HG03135 (cell line): ENCODE data around the gene PCDHB7.
"Not testable (repeated sequence)": the region's sequence is repeated elsewhere in the genome, so short reads cannot be mapped to it uniquely, and the experiment has no call there.

Experiments used
- ATAC-seq: cut with Tn5 transposase; IDR thresholded peaks from one replicate; pipeline ENCODE4 v1.9.1; 2021; ENCODE audit warnings: mild to moderate bottlenecking, moderate library complexity; ENCODE audit not compliant: unreplicated experiment

The PCDHB7 gene

GRCh38 chr5:141172381-141173204, at the start of gene PCDHB7:
Gene PCDHB7 (plus strand): TSS chr5:141172644. CDS start chr5:141172836, 192 bp downstream.
- no peak for ATAC-seq

- not testable (repeated sequence) for ATAC-seq
Observed at GRCh38 chr5:141123396-141124135, 48.9 kb upstream of the PCDHB7 start.

DNA sequence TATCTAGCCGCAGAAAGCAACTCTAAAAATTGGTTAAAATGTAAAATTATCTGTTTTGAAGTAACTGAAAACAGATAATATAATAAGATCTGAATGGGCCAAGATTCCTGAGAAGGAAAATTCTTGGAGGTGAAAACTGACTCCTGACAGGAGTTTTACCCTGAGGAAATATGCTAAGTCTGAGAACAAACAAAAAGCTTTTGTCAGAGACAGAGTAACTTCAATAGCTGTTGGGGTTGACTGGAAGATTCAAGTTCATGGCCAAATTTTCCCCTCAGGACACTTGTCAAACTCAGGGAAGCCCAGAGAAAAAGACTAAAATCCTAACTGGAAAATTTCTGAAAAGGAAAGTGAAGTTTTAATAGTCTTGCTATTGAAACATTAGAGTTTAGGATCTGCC, 45.1 kb upstream of the PCDHB7 start:
- no peak for ATAC-seq

DNA sequence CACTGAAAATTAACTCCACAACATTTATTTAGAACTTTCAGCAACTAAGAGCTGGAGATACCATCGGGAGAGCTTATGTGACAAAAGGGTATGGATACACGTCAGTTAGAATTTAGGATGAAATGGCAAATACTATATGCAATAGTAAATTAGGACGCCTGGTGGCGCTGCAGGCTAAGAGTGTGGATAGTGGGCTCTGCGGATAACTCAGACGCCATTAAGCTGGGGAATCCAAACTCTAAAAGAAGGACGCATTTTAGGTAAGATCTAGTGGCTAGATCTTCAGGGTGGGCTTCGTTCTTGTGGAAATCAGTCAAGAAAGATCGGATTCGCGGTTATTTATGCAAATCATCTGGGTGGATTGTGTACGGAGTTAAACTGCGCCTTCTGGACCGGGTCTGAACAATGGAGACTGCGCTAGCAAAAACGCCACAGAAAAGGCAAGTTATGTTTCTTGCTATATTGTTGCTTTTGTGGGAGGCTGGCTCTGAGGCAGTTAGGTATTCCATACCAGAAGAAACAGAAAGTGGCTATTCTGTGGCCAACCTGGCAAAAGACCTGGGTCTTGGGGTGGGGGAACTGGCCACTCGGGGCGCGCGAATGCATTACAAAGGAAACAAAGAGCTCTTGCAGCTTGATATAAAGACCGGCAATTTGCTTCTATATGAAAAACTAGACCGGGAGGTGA, 37.3 kb upstream of the PCDHB7 start, which contains the start of gene PCDHB5:
Gene PCDHB5, plus strand, starts transcription at position 177 of the 688 bp plus-strand sequence. Its CDS starts 229 bp downstream, at position 406.
- ATAC-seq, result no peak

DNA sequence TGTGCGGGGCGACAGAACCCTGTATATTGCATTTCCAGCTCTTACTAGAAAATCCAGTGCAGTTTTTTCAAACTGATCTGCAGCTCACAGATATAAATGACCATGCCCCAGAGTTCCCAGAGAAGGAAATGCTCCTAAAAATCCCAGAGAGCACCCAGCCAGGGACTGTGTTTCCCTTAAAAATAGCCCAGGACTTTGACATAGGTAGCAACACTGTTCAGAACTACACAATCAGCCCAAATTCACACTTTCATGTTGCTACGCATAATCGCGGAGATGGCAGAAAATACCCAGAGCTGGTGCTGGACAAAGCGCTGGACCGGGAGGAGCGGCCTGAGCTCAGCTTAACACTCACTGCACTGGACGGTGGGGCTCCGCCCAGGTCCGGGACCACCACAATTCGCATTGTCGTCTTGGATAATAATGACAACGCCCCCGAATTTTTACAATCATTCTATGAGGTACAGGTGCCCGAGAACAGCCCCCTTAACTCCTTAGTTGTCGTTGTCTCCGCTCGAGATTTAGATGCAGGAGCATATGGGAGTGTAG, 36.7 kb upstream of the PCDHB7 start:
- ATAC-seq, result no peak

- ATAC-seq, result not testable (repeated sequence)
Observed at GRCh38 chr5:141137346-141137745, 35.1 kb upstream of the PCDHB7 start.

DNA sequence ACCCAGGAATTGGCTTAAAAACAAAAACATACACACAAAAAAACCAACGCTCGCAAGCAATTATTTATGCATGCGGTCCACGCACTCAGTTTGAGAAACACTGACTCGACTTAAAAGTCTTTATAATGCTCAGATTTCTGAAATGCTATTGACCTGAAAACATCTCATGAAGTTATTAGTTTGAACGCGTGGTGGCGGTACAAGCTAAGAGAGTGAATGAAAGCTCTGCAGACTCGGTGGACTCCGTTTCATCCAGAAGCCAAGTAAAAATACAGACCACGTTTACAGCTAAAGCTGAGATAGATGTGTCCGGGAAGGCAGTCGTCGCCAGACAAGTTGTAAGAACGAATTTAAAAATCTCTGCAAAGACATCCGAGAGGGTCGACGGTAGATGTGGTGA, 22.6 kb upstream of the PCDHB7 start, which contains the start of gene PCDHB6:
Gene PCDHB6, plus strand, starts transcription at position 246 of the 400 bp plus-strand sequence. CDS start 201 bp downstream, outside the sequence.
- ATAC-seq, result no peak

DNA sequence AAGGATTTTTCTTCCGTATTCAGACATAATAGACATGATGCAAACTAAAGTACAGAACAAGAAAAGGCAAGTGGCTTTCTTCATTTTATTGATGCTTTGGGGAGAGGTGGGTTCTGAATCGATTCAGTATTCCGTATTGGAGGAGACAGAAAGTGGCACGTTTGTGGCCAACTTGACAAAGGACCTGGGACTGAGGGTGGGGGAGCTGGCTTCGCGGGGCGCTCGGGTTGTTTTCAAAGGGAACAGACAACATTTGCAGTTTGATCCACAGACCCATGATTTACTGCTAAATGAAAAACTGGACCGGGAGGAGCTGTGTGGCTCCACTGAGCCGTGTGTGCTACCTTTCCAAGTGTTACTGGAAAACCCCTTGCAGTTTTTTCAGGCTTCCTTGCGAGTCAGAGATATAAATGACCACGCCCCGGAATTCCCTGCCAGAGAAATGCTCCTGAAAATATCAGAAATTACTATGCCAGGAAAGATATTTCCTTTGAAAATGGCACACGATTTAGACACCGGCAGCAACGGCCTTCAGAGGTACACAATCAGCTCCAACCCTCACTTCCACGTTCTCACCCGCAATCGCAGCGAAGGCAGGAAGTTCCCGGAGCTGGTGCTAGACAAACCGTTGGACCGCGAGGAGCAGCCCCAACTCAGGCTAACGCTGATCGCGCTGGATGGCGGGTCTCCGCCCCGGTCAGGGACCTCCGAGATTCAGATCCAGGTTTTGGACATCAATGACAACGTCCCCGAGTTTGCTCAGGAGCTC, 22.0 kb upstream of the PCDHB7 start:
- ATAC-seq, result no peak

DNA sequence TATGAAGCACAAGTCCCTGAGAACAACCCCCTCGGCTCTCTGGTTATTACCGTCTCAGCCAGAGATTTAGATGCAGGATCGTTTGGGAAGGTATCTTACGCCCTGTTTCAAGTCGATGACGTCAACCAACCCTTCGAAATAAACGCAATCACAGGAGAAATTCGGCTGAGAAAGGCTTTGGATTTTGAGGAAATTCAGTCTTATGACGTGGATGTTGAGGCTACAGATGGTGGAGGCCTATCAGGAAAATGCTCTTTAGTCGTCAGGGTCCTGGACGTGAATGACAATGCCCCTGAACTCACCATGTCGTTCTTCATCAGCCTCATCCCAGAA, 21.5 kb upstream of the PCDHB7 start:
- no peak for ATAC-seq

DNA sequence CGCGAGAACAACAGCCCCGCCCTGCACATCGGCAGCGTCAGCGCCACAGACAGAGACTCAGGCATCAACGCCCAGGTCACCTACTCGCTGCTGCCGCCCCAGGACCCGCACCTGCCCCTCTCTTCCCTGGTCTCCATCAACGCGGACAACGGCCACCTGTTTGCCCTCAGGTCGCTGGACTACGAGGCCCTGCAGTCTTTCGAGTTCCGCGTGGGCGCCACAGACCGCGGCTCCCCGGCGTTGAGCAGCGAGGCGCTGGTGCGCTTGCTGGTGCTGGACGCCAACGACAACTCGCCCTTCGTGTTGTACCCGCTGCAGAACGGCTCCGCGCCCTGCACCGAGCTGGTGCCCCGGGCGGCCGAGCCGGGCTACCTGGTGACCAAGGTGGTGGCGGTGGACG, 20.8 kb upstream of the PCDHB7 start:
- ATAC-seq, result not testable (repeated sequence)

GRCh38 chr5:141152096-141152495, 20.3 kb upstream of the PCDHB7 start:
- ATAC-seq, result not testable (repeated sequence)

DNA sequence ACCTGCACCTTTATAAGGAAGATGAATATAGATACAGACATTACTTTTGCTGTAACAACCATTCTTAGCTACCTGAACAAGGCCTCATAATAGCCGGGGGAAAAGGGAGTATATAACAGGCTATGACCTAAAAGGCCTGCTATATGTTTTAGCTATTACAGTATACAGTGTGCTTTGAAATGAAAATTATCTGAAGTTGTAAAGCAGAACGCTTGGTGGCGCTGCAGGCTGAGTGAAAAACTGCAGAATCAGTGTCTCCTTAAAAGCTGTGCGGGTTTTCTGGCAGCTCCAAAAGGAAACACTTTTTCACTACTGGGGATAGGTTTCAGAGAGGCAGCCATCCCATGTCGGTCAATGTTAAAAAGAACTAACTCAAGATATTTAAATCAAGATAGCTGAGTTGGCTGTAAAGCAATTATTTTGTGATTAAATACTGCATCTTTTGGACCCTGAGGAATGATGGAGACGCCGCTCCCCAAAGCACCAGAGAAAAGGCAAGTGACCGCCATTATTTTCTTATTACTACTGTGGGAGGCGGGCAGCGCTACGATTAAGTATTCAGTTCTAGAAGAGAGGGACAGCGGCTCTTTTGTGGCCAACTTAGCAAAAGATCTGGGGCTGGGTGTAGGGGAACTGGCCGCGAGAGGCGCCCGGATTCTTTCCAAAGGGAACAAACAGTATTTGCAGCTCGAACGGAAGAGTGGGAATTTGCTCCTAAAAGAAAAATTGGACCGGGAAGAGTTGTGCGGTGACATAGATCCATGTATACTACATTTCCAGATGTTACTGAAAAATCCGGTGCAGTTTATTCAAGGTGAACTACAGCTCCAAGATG, 16.7 kb upstream of the PCDHB7 start:
- ATAC-seq, result no peak

GRCh38 chr5:141157356-141157755, 15.1 kb upstream of the PCDHB7 start:
- not testable (repeated sequence) for ATAC-seq

DNA sequence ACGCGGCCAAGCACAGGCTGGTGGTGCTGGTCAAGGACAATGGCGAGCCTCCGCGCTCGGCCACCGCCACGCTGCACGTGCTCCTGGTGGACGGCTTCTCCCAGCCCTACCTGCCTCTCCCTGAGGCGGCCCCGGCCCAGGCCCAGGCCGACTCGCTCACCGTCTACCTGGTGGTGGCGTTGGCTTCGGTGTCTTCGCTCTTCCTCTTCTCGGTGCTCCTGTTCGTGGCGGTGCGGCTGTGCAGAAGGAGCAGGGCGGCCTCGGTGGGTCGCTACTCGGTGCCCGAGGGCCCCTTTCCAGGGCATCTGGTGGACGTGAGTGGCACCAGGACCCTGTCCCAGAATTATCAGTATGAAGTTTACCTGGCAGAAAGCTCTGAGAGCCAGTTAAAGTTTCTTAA, 14.5 kb upstream of the PCDHB7 start:
- not testable (repeated sequence) for ATAC-seq

DNA sequence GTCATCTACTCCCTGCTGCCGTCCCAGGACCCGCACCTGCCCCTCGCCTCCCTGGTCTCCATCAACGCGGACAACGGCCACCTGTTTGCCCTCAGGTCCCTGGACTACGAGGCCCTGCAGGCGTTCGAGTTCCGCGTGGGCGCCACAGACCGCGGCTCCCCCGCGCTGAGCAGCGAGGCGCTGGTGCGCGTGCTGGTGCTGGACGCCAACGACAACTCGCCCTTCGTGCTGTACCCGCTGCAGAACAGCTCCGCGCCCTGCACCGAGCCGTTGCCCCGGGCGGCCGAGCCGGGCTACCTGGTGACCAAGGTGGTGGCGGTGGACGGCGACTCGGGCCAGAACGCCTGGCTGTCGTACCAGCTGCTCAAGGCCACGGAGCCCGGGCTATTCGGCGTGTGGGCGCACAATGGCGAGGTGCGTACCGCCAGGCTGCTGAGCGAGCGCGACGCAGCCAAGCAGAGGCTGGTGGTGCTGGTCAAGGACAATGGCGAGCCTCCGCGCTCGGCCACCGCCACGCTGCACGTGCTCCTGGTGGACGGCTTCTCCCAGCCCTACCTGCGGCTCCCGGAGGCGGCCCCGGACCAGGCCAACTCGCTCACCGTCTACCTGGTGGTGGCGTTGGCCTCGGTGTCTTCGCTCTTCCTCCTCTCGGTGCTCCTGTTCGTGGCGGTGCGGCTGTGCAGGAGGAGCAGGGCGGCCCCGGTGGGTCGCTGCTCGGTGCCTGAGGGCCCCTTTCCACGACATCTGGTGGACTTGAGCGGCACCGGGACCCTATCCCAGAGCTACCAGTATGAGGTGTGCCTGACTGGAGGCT, 2.1 kb downstream of the PCDHB7 start:
- ATAC-seq, result not testable (repeated sequence)

DNA sequence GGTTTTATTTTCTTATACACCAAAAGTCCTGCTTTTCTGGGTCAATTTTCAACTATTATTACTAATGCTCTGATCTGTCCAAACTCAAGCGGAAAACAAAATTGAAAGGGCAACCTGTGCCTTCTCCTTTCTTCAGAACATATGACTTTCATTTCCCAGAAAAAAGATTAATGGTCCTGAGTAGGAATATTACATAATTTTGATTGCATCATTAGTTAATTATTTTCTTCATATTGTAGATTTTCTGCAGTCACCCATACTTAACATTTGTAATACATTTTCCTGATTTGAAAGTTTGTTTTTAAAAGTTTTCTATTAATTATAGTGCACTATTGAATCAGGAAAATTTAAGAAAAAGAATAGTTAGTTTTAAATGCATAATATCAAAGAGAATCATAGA, 3.5 kb downstream of the PCDHB7 start:
- no peak for ATAC-seq

- ATAC-seq, result not testable (repeated sequence)
Observed at GRCh38 chr5:141177577-141178191, 5.2 kb downstream of the PCDHB7 start, which contains the start of gene PCDHB8. Gene PCDHB8 (plus strand): TSS chr5:141177790. CDS start chr5:141178035, 245 bp downstream.

DNA sequence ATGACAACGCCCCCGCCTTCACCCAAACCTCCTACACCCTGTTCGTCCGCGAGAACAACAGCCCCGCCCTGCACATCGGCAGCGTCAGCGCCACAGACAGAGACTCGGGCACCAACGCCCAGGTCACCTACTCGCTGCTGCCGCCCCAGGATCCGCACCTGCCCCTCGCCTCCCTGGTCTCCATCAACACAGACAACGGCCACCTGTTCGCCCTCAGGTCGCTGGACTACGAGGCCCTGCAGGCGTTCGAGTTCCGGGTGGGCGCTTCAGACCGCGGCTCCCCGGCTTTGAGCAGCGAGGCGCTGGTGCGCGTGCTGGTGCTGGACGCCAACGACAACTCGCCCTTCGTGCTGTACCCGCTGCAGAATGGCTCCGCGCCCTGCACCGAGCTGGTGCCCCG, 6.9 kb downstream of the PCDHB7 start:
- not testable (repeated sequence) for ATAC-seq
